GM12874 (cell line): ENCODE results near the gene NRCAM.

Experiments
- TF ChIP-seq, protein P1 (sequence below): IDR thresholded peaks from 2 replicates; pipeline ENCODE4 v1.5.1; 2011; ENCODE audit warnings: low read depth, mild to moderate bottlenecking, control low read depth, low read length, moderate library complexity; ENCODE audit not compliant: insufficient read depth

The NRCAM gene

DNA sequence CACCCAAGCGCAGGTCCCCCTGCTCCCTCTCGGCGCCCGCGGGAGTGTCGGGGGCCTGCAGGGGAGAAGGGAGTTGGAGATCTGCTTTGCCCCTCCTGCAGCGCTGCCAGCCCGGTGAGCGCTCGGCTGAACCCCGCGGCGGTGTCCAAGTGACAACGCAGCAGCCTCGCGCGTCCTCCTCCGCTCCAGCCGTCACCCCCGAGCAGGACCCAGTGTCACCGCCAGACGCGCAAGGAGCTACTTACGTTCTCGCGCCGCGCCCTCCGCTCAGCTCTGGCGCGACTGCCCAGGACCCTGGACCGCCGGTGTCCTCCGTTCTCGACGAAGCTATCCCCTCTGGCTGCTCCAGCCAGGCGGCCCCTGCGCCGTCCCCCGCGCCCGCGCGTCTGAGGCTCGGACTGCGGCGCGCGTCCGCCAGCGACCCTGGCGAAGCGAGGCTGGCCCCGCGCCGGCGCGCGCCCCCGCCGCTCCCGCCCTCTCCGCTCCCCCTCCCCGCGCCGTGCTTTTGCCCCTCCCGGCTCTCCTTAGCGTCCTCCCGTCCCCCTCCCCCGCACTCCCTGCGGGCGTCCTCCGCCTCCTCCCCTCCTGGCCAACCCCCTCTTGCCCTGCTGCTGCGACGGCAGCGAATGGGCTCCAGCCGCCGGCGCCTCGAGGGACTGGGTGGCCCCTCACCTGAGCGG is at the start of gene NRCAM:
NRCAM (minus strand) TSS at position 439 of the 680 bp plus-strand sequence. CDS start 216,372 bp downstream, outside the sequence.
- TF ChIP-seq, protein P1, sequence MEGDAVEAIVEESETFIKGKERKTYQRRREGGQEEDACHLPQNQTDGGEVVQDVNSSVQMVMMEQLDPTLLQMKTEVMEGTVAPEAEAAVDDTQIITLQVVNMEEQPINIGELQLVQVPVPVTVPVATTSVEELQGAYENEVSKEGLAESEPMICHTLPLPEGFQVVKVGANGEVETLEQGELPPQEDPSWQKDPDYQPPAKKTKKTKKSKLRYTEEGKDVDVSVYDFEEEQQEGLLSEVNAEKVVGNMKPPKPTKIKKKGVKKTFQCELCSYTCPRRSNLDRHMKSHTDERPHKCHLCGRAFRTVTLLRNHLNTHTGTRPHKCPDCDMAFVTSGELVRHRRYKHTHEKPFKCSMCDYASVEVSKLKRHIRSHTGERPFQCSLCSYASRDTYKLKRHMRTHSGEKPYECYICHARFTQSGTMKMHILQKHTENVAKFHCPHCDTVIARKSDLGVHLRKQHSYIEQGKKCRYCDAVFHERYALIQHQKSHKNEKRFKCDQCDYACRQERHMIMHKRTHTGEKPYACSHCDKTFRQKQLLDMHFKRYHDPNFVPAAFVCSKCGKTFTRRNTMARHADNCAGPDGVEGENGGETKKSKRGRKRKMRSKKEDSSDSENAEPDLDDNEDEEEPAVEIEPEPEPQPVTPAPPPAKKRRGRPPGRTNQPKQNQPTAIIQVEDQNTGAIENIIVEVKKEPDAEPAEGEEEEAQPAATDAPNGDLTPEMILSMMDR: no peak

DNA sequence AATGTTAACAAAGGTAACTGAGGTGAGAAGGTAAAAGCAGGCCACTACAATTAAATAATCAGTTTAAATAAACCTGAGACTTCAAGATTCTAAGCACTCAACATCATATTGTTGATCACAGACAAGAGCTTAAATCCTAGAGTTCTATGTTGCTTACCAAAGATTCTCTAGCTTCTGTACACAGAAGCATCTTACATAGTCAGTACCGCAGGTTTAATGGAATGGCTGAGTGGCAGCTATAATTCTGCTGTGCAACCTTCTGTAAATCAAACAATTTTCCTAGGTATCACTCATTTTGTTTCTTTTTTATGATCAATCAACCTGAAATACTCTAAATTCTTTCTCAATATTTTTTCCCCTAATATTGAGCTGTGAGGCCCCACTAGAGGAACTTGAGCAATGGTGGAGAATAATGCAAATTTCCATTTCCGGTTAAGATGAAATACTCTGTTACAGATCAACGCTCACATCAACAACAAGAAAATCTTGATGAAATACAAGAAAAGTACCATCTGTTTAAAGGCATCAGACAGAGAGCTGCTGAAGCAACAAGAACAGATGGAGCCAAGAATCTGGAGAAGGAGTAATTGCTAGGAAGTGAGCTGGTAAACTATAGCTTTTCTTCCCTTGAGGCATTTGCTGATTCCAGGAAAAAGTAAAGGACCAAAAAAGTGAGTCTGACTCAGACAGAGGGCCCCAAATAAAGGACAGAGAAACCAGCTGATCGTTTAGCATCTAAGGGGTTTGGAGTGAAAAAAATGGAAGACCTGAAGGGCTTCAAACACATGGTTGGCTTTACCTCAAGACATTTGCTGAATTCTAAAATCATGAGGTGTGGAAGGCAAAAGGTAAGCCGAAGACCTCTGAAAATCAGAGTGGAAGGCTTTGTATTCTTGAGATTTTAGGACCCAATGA is 47.1 kb upstream of the NRCAM start:
- TF ChIP-seq, protein P1: no peak

DNA sequence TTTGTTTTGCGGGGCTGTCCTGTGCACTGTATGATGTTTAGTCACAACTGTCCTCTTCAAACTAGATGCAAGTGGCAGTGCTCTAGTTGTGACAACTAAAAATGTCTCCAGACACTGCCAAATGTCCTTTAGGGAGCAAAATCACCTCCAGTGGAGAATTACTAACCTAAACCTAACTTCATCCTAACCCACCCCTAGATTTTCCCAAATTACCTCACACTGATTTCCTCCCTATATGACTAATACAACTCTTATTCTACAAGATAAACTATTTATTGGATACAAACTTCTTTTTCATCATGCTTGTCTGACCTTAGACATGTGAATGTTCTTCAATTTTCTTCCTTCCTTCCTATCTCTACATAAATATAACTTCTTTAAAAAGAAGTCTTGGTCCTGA is 43.3 kb upstream of the NRCAM start:
- TF ChIP-seq, protein P1: no peak

DNA sequence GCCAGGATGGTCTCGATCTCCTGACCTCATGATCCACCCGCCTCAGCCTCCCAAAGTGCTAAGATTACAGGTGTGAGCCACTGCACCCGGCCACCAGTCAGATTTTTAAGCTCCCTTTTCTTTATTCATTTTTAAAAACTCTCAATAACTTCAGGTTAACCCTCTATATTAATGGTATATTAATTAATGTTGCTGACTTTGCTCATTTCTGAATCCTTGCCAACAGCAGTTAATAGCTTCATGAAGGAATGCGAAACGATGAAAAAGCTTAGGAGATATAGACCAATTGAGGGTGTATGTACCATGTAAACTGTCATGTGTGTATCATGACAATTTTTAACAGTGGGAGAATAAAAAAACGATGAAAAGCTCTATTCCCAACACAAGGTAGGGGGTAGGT is 42.2 kb upstream of the NRCAM start:
- TF ChIP-seq, protein P1: no peak

DNA sequence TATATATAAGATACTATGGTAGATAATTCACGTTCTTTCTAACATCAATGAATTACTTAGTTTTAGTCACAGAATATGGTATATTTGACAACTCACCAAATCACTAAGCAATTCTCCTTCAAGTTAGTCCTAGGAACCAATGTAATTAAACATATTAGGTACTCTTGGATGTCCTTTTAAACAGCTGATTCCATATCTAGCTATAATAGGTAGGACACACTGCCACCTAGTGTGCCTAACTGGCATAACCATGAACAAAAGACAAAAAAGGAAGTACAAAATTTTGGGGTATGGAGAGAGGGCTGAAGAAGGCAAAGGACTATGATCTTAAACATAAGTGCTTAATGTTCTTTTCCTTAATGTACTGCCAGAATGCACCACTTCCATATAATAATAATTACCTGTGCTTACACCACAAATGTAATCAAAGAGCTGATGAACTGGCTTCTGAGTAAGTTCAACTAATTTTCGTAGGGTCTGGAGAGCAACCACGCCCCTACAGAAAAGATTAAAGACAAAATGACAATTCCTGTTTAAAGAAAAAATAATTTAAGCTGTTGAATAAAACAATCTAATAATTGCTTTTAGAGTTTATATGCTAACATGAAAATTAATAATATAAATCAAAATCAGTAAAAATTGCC is 41.0 kb upstream of the NRCAM start:
- TF ChIP-seq, protein P1: peak; percentile 61; the same call in 1 of the 2 replicates

DNA sequence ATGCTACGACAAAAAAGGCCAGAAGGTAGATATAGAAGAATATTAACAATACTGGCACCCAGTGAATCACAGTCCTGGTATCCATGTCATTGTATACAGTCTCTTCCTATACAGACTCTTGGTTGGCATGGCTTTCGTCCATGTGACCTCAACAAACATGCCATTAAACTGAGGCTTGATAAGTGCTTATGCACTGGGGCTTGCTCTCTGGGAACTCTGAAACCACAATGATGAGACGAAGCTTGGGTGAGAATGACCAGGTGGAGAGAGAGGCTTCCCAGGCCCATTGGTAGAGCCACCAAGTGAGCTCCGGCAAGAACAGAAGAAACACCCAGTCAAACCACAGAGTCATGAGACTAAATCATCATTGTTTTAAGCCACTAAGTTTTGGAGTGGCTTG is 36.5 kb upstream of the NRCAM start:
- TF ChIP-seq, protein P1: no peak
